GM12892 (cell line): ENCODE measurements around the gene ARHGEF12.

Experiments used
- POLR2A ChIP-seq: IDR thresholded peaks from 2 replicates; pipeline ENCODE4 v1.6.1; 2011; ENCODE audit warnings: low read depth, low read length, control low read depth
- POLR2AphosphoS5 ChIP-seq: IDR thresholded peaks from 2 replicates; pipeline ENCODE4 v1.6.1; 2011; ENCODE audit warnings: low read depth, low read length, control low read depth

- TF ChIP-seq POLR2A (no peak), POLR2AphosphoS5 (no peak)
Measured at GRCh38 chr11:120332822-120333716, 3.1 kb upstream of the ARHGEF12 start.
